ENCODE measurements around the gene ARHGAP10. TPM values are rescaled to one million over a fixed set of nuclear protein-coding genes. Genes with fewer than 3 reads are reported as not detected.

The ARHGAP10 gene
- total RNA-seq, 1 donor from 2014 or later: 26.9 TPM

DNA sequence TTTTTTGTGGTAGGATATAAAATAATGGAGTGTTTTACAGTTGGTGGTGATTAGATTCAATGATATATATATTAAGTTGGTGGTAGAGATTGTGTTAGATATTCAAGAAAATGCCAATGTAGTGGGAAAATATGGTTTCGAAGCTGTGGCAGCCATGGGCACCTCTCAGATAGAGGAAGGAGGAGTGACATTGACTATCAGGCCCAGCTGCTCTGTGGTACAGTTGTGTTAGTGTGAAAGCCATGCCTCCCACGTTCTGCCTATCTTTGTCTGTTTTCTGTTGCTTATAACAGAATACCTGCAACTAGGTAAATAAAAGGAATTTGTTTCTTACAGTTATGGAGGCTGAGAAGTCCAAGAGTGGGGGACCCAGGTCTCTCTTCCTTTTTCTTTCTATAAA is 101.9 kb downstream of the ARHGAP10 start:
- no peak overlapping the region for H3K4me3 ChIP-seq
- TF ChIP-seq, protein P1, sequence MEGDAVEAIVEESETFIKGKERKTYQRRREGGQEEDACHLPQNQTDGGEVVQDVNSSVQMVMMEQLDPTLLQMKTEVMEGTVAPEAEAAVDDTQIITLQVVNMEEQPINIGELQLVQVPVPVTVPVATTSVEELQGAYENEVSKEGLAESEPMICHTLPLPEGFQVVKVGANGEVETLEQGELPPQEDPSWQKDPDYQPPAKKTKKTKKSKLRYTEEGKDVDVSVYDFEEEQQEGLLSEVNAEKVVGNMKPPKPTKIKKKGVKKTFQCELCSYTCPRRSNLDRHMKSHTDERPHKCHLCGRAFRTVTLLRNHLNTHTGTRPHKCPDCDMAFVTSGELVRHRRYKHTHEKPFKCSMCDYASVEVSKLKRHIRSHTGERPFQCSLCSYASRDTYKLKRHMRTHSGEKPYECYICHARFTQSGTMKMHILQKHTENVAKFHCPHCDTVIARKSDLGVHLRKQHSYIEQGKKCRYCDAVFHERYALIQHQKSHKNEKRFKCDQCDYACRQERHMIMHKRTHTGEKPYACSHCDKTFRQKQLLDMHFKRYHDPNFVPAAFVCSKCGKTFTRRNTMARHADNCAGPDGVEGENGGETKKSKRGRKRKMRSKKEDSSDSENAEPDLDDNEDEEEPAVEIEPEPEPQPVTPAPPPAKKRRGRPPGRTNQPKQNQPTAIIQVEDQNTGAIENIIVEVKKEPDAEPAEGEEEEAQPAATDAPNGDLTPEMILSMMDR (IDR thresholded peaks at IDR 0.05): no peak
- H3K27me3 ChIP-seq: no peaks in the 10 kb centered on the region
- H3K4me1 ChIP-seq: peaks cover 36% of the 10 kb centered on the region
- intact Hi-C loops (cut with DNase I): no loop called here
- ATAC-seq: no peak
- H3K36me3 ChIP-seq: no peaks in the 10 kb centered on the region
- H3K27ac ChIP-seq: no peak overlapping the region
- DNase-seq: no peak
- H3K9me3 ChIP-seq: no peaks in the 10 kb centered on the region

DNA sequence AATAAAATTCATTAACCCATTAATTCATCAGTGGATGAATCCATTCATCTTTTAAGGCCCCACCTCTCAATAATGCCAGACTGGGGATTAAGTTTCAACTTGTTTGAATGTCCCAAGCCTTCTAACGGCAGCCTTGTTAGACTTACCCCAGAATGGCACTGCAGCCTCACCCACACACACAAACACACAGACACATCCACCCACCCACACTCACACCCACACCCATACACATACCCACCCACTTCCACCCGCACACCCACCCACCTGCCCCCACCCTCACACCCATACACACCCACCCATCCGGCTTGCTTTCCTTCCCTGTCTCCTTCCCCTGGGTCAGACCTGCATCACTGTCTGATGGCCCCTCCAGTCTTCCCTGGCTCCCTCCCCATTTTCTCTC is 102.6 kb downstream of the ARHGAP10 start:
- DNase-seq (no peak), ATAC-seq (no peak)
- H3K4me1 ChIP-seq: peaks cover 28% of the 10 kb centered on the region
- no peaks in the 10 kb centered on the region for H3K27me3 ChIP-seq
- H3K9me3 ChIP-seq: no peaks in the 10 kb centered on the region
- TF ChIP-seq, protein P1 (IDR thresholded peaks at IDR 0.05): no peak
- H3K36me3 ChIP-seq: no peaks in the 10 kb centered on the region
- intact Hi-C loops (cut with DNase I): no loop called here
- H3K4me3 ChIP-seq: no peak overlapping the region
- no peak overlapping the region for H3K27ac ChIP-seq

DNA sequence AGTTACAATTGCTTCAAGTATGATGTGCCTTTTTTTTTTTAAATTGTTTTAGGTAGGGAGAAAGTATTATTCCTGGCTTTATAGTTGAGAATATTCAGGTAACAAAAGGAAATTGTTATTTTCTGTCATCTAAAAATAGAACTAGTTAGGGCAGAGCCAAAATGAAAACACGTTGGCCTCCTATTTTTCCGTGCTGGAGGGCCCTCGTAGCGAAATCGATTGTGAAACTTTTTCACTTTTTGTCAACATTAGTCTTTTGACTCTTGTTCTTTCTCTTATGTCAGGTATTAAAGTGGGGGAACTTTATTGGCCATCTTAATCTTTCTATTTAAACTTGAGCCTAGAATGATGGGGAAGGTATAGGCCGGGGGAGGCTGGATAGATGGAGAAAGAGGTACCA is 104.9 kb downstream of the ARHGAP10 start:
- Histone ChIP-seq H3K27me3 (no peaks in the 10 kb centered on the region), H3K9me3 (no peaks in the 10 kb centered on the region), H3K27ac (no peak overlapping the region), H3K4me1 (peaks cover 14% of the 10 kb centered on the region), H3K36me3 (no peaks in the 10 kb centered on the region), H3K4me3 (no peak overlapping the region)
- DNase-seq: no peak
- intact Hi-C loops (cut with DNase I): no loop called here
- TF ChIP-seq, protein P1 (IDR thresholded peaks at IDR 0.05): no peak
- no peak for ATAC-seq

DNA sequence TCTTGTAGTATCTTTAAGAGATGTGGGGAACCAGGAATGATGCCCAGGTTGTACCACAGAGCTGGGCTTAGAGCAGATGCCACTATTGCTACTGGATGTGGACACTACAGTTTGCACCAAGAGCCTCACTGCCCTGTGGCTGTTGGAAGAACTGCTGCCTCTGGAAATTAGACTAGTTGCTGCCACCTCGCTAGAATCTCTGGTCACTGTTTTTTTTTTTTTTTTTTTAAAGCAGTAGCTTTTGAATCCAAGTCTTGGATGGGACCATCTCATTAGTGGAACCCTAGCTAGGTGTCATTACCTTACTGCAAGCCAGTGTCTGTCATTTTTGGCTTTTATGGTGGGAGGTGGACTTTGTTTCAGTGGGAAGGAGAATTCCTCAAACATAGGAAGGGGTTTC is 105.5 kb downstream of the ARHGAP10 start:
- no peaks in the 10 kb centered on the region for H3K27me3 ChIP-seq
- intact Hi-C loops (cut with DNase I): no loop called here
- H3K4me1 ChIP-seq: peaks cover 14% of the 10 kb centered on the region
- no peak for ATAC-seq
- no peak overlapping the region for H3K4me3 ChIP-seq
- H3K36me3 ChIP-seq: no peaks in the 10 kb centered on the region
- no peak for DNase-seq
- no peaks in the 10 kb centered on the region for H3K9me3 ChIP-seq
- H3K27ac ChIP-seq: no peak overlapping the region
- TF ChIP-seq, protein P1 (IDR thresholded peaks at IDR 0.05): no peak

DNA sequence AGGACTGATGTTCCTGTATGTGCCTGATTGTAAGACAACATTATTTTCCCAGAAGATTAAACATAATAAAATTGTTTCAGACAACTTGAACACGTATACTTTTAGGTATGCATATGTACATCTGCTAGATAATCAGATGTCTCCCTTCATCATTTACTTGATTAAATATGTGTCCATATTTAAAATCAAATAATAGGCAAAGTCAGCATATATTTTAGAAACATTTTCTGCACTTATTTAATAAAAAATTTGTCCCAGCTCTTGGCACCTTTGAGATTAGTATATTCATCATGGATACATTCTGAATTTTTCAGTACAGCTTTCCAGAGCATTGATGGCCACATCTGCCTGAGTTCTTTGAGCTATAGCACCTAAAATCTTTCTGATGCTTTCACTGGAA is 106.0 kb downstream of the ARHGAP10 start:
- Histone ChIP-seq H3K9me3 (no peaks in the 10 kb centered on the region), H3K27me3 (no peaks in the 10 kb centered on the region), H3K4me1 (peaks cover 16% of the 10 kb centered on the region), H3K4me3 (no peak overlapping the region), H3K36me3 (no peaks in the 10 kb centered on the region), H3K27ac (no peak overlapping the region)
- TF ChIP-seq, protein P1 (IDR thresholded peaks at IDR 0.05): no peak
- DNase-seq (no peak), ATAC-seq (no peak)
- intact Hi-C loops (cut with DNase I): no loop called here

DNA sequence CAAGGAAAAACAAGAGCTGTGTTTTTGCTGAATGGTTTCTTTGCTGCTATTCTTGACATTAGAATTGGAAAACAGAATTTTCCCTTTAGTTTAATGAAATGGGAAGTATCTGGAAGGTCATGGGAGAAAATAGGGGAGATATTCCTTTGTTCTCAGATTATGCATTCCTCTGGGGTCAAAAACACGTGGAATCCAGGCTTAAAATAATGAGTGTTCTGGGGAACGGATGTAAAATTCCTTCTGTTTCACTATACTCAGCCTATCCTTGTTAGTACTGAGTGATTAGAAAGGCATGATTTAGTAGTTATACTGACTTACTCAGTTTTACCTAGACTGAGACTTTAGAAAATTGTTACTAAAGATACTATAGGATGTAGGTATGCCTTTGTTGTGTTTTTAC is 107.3 kb downstream of the ARHGAP10 start:
- Histone ChIP-seq H3K4me3 (no peak overlapping the region), H3K9me3 (no peaks in the 10 kb centered on the region), H3K4me1 (peaks cover 16% of the 10 kb centered on the region), H3K27me3 (no peaks in the 10 kb centered on the region), H3K27ac (no peak overlapping the region), H3K36me3 (no peaks in the 10 kb centered on the region)
- no peak for ATAC-seq
- TF ChIP-seq, protein P1 (IDR thresholded peaks at IDR 0.05): no peak
- intact Hi-C loops (cut with DNase I): no loop called here
- no peak for DNase-seq
